HTERT RPE-1 (cell line): ENCODE results near the gene CPXM1.

Experiments used
- in situ Hi-C: fragments of 300-500 bp; cut with MboI; formaldehyde crosslinking; loops from 4 replicates; pipeline ENCODE4 v1.14.3; 2020; ENCODE audit warnings: low sequenced_read_pairs

CPXM1 gene

GRCh38 chr20:2750491-2751251, 49.8 kb downstream of the CPXM1 start:
- in situ Hi-C loops = no loop called here

GRCh38 chr20:2749951-2750490, 50.4 kb downstream of the CPXM1 start:
- in situ Hi-C loops = no loop called here

- in situ Hi-C loops = no loop called here
Observed at GRCh38 chr20:2749343-2749950, 51.0 kb downstream of the CPXM1 start.

- in situ Hi-C loops = no loop called here
Observed at GRCh38 chr20:2748551-2749342, 51.7 kb downstream of the CPXM1 start.

GRCh38 chr20:2747676-2748235, 52.7 kb downstream of the CPXM1 start:
- in situ Hi-C loops = no loop called here

- in situ Hi-C loops = no loop called here
Observed at GRCh38 chr20:2746636-2747265, 53.7 kb downstream of the CPXM1 start.

GRCh38 chr20:2745936-2746635, 54.3 kb downstream of the CPXM1 start:
- in situ Hi-C loops = no loop called here

- in situ Hi-C loops = no loop called here
Observed at GRCh38 chr20:2745060-2745910, 55.1 kb downstream of the CPXM1 start.
